Smooth muscle cell (in vitro differentiated cells): ENCODE results near the gene TMEM248. TPM values are rescaled to one million over a fixed set of nuclear protein-coding genes. Genes with fewer than 3 reads are reported as not detected.

Experiments used
- DNase-seq: peaks from one replicate; lab custom pipeline; 2025; ENCODE audit not compliant: unreplicated experiment; lab: John Stamatoyannopoulos, UW
- H2AFZ ChIP-seq: fragments of 200-600 bp; sonication (generic); 2 replicates; pipeline ENCODE4 v1.6.0; 2016; ENCODE audit warnings: antibody characterized with exemption, low read depth, mild to moderate bottlenecking
- H3F3A ChIP-seq: fragments of 200-600 bp; sonication (generic); 2 replicates; pipeline ENCODE4 v1.6.0; 2017; ENCODE audit warnings: antibody characterized with exemption, low read depth
- H3K27ac ChIP-seq: fragments of 200-600 bp; sonication (generic); 2 replicates; pipeline ENCODE4 v1.5.1; 2016; ENCODE audit warnings: low read depth, mild to moderate bottlenecking
- H3K27me3 ChIP-seq: fragments of 200-600 bp; sonication (generic); 2 replicates; pipeline ENCODE4 v1.6.1; 2016; ENCODE audit warnings: low read depth, mild to moderate bottlenecking
- H3K36me3 ChIP-seq: fragments of 200-600 bp; sonication (generic); 2 replicates; pipeline ENCODE4 v1.5.1; 2016; ENCODE audit warnings: low read depth
- H3K4me1 ChIP-seq: fragments of 200-600 bp; sonication (generic); 2 replicates; pipeline ENCODE4 v1.5.1; 2016; ENCODE audit warnings: low read depth
- H3K4me2 ChIP-seq: fragments of 200-600 bp; sonication (generic); 2 replicates; pipeline ENCODE4 v1.6.0; 2016; ENCODE audit warnings: mild to moderate bottlenecking
- H3K4me3 ChIP-seq: fragments of 200-600 bp; sonication (generic); 2 replicates; pipeline ENCODE4 v1.5.1; 2016; ENCODE audit warnings: mild to moderate bottlenecking
- H3K79me2 ChIP-seq: fragments of 200-600 bp; sonication (generic); 2 replicates; pipeline ENCODE4 v1.6.0; 2016; ENCODE audit warnings: low read depth, mild to moderate bottlenecking
- H3K9ac ChIP-seq: fragments of 200-600 bp; sonication (generic); 2 replicates; pipeline ENCODE4 v1.6.0; 2016; ENCODE audit warnings: low read depth
- H3K9me3 ChIP-seq: fragments of 200-600 bp; sonication (generic); replicated peaks from 2 replicates; pipeline ENCODE4 v1.5.1; 2016; ENCODE audit warnings: low read depth
- H4K20me1 ChIP-seq: fragments of 200-600 bp; sonication (generic); 2 replicates; pipeline ENCODE4 v1.6.0; 2016; ENCODE audit warnings: low read depth
- WGBS: methylation state at CpG from one replicate; pipeline ENCODE4 v1.1.7; 2016; ENCODE audit warnings: low lambda C conversion rate; 5-methylcytosine and 5-hydroxymethylcytosine counted together
- polyA plus RNA-seq: library from polyadenylated mRNA; unstranded; fragments of >200 nt; fragmentation: Nextera tagmentation; extraction: Ambion mirVana; gene quantifications from 2 replicates; pipeline ENCODE4 v1.2.1, GENCODE V29; 2016
- total RNA-seq: library from RNA; depleted of rRNA; stranded (reverse); fragments of >200 nt; gene quantifications from 2 replicates; pipeline ENCODE4 v1.2.3, GENCODE V29; 2014
- TF ChIP-seq, protein P1 (sequence below): fragments of 200-600 bp; sonication (generic); IDR thresholded peaks from 2 replicates; pipeline ENCODE4 v1.5.1; 2017; ENCODE audit warnings: borderline replicate concordance, mild to moderate bottlenecking, antibody characterized with exemption; ENCODE audit not compliant: insufficient read depth, poor library complexity, severe bottlenecking

TMEM248 gene
- total and polyA plus RNA-seq, 2 experiments from 2014 or later: 68.2 to 83.1 TPM

DNA sequence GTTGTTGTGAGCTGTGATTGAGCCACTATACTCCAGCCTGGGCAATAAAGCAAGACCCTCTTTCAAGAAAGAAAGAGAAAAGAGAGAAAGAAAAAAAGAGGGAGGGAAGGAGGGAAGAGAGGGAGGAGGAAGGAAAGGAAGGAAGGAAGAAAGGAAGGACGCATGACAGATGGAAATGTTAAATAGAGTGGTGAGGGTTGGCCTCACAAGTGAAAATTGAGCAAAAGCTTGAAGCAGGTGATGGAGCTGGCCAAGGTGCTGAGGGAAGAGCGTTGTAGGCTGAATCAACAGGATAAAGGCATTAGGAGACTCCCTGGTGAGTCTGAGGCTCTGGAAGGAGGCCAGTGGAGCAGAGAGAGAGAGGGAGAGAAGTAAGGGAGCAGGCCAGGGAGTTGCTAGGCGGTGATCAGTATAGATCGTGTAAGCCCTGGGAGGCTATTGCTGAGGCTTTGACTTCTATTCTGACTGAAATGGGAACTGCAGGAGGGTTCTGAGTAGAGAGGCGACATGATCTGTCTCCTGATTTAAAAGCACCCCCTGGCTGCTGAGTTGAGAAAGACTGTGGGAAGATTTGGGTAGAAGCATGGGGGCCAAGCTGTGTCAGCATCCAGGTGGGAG is 26.5 kb upstream of the TMEM248 start:
- Histone ChIP-seq H4K20me1 (no peaks in the 10 kb centered on the region), H3K4me1 (no peaks in the 10 kb centered on the region), H3K27me3 (no peaks in the 10 kb centered on the region), H3F3A (no peaks in the 10 kb centered on the region), H2AFZ (no peak overlapping the region), H3K27ac (no peak overlapping the region), H3K4me2 (no peak overlapping the region), H3K4me3 (no peak overlapping the region), H3K36me3 (no peaks in the 10 kb centered on the region), H3K79me2 (no peaks in the 10 kb centered on the region), H3K9me3 (no peaks in the 10 kb centered on the region), H3K9ac (no peak overlapping the region)
- DNase-seq: no peak
- TF ChIP-seq, protein P1, sequence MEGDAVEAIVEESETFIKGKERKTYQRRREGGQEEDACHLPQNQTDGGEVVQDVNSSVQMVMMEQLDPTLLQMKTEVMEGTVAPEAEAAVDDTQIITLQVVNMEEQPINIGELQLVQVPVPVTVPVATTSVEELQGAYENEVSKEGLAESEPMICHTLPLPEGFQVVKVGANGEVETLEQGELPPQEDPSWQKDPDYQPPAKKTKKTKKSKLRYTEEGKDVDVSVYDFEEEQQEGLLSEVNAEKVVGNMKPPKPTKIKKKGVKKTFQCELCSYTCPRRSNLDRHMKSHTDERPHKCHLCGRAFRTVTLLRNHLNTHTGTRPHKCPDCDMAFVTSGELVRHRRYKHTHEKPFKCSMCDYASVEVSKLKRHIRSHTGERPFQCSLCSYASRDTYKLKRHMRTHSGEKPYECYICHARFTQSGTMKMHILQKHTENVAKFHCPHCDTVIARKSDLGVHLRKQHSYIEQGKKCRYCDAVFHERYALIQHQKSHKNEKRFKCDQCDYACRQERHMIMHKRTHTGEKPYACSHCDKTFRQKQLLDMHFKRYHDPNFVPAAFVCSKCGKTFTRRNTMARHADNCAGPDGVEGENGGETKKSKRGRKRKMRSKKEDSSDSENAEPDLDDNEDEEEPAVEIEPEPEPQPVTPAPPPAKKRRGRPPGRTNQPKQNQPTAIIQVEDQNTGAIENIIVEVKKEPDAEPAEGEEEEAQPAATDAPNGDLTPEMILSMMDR: no peak
- WGBS: 51% methylated on average over 5 of the region's 5 CpGs

DNA sequence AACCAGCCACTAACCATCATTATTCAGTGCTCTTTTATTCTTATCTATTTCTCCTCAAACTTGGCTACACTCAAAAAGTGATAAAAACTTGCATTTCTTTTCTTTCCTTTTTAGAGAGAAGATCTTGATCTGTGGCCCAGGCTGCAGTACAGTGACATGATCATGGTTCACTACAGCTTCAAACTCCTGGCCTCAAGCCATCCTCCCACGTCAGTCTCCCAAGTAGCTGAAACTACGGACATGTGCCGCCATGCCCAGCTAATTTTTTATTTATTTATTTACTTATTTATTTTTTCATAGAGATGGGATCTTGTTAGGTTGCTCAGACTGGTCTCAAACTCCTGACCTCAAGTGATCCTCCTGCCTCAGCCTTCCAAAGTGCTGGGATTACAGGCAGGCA is 24.6 kb upstream of the TMEM248 start:
- H3K4me2 ChIP-seq: no peak overlapping the region

DNA sequence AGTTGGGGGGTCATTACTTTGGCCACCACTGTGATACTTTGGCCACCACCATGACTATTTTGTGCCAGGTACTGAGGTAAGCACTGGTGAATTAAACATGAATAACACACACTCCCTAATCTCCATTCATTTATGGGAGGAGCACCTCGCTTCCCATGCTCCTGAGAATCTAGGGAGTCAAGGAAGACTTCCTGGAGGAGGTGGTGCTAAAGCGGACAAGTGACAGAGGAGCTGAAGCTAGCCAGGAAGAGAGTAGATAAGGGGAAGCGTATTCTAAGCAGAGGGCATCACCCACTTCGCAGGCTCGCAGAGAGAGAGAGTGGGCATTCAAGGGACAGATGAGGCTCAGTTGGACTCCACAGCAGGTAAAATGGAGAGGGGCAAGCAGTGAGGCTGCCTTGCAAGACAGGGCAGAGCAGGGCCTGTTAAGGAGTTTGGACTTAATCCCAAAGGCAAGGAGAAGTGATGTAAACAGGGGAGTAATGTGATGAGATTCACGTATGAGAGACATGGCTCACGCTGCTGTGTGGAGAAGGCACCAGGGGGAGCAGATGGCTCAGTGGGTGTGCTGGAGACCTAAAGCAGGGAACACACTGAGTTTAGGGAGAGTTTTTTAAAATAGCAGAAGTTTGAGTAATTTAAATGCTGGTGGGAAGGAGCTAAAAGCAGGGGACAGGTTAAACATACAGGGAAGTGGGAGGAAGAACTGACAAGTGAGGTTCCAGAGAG is 21.3 kb upstream of the TMEM248 start:
- Histone ChIP-seq H3K4me2 (no peak overlapping the region), H3K27ac (no peak overlapping the region), H3K9me3 (no peaks in the 10 kb centered on the region), H3F3A (no peaks in the 10 kb centered on the region), H3K9ac (no peak overlapping the region), H3K36me3 (no peaks in the 10 kb centered on the region), H3K4me1 (no peaks in the 10 kb centered on the region), H3K4me3 (no peak overlapping the region), H4K20me1 (no peaks in the 10 kb centered on the region), H3K79me2 (no peaks in the 10 kb centered on the region), H2AFZ (no peak overlapping the region), H3K27me3 (no peaks in the 10 kb centered on the region)
- WGBS: 92% methylated on average over 7 of the region's 7 CpGs
- no peak for DNase-seq
- TF ChIP-seq, protein P1: no peak

More for the DNA sequence above, 24.6 kb upstream of the TMEM248 start:
- DNase-seq: no peak
- Histone ChIP-seq H3K27me3 (no peaks in the 10 kb centered on the region), H3K4me3 (no peak overlapping the region), H3K36me3 (no peaks in the 10 kb centered on the region), H4K20me1 (no peaks in the 10 kb centered on the region), H3K79me2 (no peaks in the 10 kb centered on the region), H2AFZ (no peak overlapping the region), H3K27ac (no peak overlapping the region), H3K4me1 (no peaks in the 10 kb centered on the region), H3K9me3 (no peaks in the 10 kb centered on the region), H3F3A (no peaks in the 10 kb centered on the region), H3K9ac (no peak overlapping the region)
- TF ChIP-seq, protein P1: no peak
- 100% methylated on average over 3 of the region's 3 CpGs for WGBS
